HG02759 (cell line): ENCODE measurements around the gene UNC13D.
"Not testable (repeated sequence)": the region's sequence is repeated elsewhere in the genome, so short reads cannot be mapped to it uniquely, and the experiment has no call there.

Source experiments
- ATAC-seq: cut with Tn5 transposase; IDR thresholded peaks from one replicate; pipeline ENCODE4 v1.9.1; 2021; ENCODE audit warnings: mild to moderate bottlenecking, moderate library complexity; ENCODE audit not compliant: unreplicated experiment

Gene UNC13D

GRCh38 chr17:75853433-75853832 lies 9.2 kb upstream of the UNC13D start:
- ATAC-seq: no peak

- ATAC-seq: not testable (repeated sequence)
These were observed 7.4 kb upstream of the UNC13D start for GRCh38 chr17:75851693-75851991.

DNA sequence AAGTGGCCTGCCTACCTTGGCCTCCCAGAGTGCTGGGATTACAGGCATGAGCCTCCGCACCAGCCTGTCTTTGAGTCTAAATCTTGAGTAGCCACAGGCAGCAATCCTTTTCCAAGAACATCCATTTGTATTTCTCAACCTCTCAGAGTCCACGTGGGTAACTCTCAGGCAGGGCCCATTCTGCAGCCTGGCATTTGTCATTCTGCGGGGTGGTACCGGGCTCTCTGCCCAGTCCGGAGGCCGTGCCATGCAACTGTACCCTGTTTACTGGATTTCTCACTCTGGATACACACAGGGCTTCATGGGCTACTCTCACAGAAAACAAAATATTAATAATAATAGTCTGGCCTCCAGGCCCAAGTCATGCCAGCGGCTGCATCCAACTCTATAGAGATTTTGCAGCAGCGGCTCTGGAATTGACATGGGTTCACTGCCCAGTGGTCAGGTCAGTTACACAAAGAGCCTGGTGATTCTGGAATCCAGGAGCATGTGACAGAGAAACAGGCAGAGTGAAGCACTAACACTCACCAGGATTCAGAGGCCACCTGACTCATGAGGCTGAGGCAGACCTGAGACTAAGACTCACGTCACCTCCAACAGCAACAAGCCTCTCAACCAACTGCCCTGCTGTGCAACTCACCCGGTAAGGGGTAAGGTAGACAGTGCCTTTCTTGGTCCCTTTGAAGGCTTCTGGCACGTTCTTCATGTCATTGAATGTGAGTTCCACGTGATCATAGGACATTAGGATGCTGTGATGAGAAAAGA lies 6.9 kb upstream of the UNC13D start:
- ATAC-seq: no peak

GRCh38 chr17:75849724-75850123 lies 5.5 kb upstream of the UNC13D start:
- ATAC-seq: no peak

- no peak for ATAC-seq
These were observed 5.1 kb upstream of the UNC13D start for GRCh38 chr17:75849279-75849646.

- no peak for ATAC-seq
These were observed 4.5 kb upstream of the UNC13D start for GRCh38 chr17:75848523-75849278.

- ATAC-seq: no peak
These were observed 3.7 kb upstream of the UNC13D start for GRCh38 chr17:75847614-75848522.

DNA sequence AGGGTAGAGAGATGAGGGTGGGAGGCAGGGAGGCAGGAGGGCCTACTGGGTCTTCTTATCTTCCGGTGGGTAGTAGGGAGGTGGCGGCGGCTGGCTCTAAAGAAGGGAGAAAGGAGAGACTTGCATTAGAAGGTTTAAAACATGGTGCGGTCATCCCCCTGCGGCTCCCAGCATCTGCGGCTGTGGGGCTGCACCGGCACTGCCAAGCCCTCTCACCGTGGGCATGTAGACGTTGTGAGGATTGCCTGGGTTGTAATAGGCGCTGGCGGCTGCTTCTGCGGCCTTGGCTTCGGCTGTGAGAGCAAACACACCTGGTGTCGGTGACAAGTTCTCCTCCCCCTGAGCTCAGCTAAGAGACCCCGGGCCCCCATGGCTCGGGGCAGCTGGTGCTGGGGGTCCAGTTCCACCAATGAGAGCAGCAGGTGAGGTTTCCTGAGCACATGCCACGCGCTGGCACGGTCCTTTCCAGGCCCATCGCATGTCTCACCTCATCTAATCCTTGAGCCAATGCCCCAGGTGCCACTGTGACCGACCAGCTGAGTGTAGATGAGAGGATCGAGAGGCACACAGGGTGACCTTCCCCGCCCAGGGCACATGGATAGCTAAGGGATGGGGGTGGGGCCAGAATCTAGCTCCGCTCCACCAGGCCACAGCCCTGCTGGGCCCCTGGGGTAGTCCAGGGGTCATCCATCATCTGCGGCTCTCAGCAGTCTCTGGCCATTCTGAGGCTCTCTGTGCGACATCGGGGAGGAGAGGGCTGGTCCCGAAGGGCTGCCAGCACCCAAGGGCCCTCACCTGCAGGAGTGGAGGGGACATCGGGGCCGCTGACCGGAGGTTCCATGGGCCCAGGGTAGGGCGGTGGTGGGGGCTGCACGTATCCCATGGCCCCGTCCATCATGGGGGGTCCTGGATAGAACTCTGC lies 2.7 kb upstream of the UNC13D start:
- no peak for ATAC-seq

DNA sequence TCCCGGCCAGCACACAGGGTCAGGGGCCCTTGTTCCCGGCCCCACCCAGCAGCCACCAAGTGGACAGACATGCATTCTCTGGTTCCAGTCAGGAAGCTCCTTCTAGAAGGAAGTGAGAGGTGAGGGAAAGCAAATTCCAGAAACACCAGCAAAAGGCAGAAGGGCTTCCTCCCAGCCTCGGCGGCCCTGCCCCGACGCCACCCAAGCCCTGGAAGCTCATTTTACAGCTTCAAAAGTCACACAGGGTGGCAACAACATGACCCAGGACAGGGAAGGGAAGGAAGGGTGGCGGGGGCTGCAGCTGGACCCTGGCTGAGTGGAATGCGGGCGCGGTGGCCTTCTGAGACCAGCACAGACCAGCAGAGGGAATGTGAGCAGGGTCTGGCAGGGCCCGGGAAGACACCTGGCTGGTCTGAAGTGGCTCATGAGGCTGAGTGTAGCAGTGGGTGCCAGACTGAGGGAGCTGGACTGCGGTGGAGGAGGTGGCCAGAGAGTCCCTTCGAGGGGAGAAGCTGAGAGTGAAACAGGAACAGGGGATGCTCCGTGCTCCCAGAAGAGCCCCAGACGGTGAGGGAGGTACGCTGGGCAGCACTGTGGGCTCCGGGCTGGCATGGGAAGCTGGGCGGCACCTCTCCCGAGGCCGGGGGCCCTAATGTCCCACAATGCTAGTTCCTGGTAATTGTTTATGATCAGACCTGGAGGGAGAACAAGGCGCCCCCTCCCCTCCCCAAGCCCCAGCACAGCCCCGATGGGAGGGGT lies 1.9 kb upstream of the UNC13D start:
- no peak for ATAC-seq

DNA sequence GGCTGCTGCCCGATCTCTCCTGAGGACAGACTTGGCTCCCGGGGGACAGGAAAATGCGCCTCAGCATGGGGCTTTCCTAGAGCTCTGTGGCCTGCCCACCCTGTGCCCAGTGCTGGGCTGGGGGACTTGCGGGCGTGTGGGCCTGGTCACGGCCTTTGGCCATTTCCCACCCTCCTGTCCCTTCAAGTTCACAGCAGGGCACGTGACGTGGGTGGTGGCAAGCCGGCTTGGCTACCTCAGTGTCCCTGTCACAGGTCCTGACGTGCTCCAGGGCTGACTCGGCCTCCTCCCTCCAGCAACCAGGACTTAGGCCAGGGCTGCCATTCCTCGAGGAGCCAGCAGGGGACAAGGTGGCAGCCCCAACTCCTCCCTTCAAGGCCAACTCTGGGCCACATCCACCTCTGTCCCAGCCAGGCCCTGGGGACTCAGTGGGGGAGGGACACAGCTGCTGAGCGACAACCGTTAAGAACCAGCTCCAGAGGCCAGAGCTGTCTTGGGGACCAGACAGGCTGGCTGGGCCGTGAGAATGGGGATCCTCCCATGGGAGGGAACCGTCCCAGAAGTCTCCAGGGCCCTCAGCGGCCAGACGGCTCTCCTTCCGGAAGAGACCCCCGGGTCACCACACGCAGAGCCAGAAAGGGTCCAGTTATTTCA lies 981 bp upstream of the UNC13D start:
- peak; percentile 83 for ATAC-seq

GRCh38 chr17:75844530-75845057 lies 390 bp upstream of the UNC13D start:
- ATAC-seq: peak; percentile 11

DNA sequence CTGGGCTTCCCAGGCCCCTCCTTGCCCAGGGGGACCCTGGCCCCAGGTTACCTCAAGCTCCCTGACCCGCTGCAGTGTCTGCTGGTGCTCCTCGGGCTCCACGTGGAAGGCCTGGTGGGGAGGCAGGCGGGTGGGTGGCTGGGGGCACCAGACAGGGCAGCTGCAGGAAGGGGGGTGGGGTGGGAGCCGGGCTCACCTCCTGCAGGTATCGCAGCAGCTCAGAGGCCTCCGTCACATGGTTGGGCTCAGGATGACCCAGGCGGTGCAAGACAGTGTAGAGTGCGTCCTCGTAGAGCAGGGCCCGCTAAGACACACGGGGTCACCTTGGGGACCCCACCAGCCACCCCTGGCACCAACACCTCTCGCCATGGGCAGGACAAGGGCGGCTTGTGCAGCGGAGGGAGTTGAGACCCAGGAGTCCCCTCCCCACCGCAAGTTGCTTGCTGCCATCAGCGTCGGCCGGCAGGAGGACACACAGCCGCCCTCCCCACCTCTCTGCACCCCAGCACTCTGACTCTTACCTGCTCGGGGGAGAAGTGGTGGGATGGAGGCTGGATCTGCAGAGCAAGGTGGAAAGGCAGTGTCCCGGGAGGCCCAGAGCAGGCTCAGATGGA lies 1.1 kb downstream of the UNC13D start:
- ATAC-seq: no peak

DNA sequence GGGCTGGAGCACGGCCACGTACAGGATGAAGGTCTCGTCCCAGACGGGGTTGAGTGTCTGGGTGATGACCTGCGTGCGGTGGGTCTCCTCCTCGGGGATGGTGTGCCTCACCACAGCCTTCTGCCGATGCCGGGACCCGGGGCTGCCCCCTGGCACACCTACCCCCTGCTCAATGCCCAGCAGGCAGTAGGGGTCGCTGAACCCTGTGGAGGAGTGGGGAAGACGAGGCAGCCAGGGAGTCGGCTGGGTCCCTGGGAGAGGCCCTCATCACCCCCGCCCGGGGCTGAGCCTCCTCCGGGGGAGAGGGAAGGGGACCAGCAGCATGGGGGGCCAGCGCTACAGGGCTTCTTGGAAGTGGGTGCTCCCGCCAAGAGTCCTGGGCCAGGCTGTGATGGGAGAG lies 1.8 kb downstream of the UNC13D start:
- ATAC-seq: no peak

DNA sequence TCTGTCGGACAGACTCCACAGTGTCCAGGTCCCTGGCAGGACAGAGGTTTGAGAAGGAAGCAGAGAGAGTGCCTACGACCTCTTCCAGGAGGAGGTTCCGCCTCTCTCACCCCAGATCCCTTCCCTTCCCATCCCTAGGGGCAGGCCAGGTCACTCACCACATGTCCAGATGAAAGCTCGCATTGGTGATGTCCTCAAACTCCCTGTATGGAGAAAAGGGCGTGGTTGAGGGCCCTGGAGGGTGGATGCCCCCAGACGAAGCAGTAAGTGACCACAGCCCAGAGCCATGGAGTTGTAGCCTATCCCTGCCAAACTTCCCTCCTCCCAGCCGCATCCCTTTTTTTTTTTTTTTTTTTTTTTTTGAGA lies 3.4 kb downstream of the UNC13D start:
- no peak for ATAC-seq

DNA sequence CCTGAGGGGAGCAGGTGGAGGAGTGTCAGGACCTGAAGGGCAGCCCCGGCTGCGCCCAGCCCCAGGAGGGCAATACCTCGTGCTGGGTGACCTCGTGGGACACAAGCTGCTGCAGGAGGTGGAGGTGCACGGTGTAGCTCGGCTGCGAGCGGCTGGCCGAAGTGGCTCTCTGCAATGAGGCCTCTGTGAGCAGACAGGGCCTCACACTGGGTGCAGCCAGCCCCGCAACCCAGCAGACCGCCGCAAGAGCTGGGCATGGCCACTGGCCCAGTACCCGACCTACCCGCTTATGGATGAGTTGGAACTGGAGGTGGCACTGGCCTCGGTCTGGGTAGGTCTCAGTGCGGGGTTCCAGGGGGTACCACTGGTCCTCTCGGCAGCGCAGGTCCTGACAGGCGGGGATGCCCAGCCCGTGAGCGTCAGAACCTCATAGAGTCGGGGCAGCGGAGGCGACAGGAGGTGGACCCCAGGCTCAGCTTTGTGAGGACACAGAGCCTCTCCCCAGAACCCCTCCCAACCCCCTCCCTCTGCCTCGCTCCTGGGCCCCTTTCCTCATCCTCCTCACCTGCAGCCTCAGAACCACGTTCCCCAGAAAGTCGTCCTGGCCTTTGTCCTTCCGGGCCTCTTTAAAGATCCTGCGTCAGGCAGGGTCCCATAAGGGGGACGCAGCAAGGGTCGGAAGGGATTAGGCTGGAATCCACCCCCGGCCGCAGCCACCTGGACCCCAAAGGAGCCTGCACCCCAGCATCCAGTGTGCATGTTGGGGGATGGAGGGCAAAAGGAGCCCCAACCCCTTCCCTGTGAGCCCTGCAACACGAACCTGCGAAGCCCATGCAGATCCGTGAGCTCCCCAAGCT lies 4.0 kb downstream of the UNC13D start:
- ATAC-seq: no peak

- ATAC-seq: no peak
These were observed 5.8 kb downstream of the UNC13D start for GRCh38 chr17:75838410-75838809.

GRCh38 chr17:75837899-75838298 lies 6.3 kb downstream of the UNC13D start:
- ATAC-seq: no peak

- ATAC-seq: no peak
These were observed 7.6 kb downstream of the UNC13D start for GRCh38 chr17:75836605-75837004.
